Suprapubic skin (tissue), 3 donors: ENCODE data around the gene SMOC2.

Experiments used
- POLR2A ChIP-seq, 2 donors: fragments of 450-650 bp; IDR thresholded peaks; one replicate each; pipeline ENCODE4 v1.6.1; 2017; ENCODE audit warnings: antibody characterized with exemption in 2 of 2, mild to moderate bottlenecking in 2 of 2, moderate library complexity in 2 of 2
- TF ChIP-seq, protein P1 (sequence below), 2 donors: fragments of 200-600 bp in 1 of 2; fragments of 450-650 bp in 1 of 2; sonication (generic) in 1 of 2; IDR thresholded peaks; one replicate each; pipeline ENCODE4 v1.5.1; 2016 to 2019; ENCODE audit warnings: antibody characterized with exemption in 2 of 2, mild to moderate bottlenecking in 1 of 2, moderate library complexity in 1 of 2

DNA sequence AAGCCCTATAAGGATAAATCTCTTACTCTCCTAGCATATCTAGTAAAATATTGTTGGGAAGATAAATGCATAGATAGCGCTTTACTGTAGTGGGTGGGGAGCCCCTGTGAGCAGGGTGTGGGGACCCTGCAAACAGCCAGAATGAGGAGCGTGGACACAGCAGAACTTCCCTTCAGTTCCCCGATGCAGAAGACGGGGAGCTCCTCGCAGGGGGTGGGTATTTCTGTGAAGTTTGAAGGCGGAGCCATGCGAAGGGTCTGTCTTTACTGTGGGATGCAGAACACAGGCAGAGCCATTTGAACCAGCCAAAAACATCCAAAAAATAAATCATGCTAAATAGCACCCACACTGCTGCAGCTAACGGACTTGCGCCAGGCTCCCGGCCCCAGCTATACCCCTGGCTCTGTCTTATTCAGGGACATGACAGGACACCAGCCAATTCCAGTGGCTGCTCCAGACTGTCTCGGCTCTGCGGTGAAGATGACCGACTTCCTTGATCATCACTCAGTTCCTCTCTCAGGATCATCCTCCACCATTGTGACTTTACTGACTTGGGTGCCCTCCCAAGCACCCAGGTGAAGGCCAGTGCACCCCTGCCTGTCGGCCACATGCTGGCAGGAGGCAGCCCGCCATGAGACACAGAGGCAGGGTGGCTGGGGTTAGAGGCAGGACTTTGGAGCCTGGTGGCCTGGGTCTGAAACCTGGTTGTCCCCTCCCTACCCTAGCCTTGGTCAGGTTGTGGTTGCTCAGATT lies 134.5 kb downstream of the SMOC2 start:
- TF ChIP-seq, protein P1, sequence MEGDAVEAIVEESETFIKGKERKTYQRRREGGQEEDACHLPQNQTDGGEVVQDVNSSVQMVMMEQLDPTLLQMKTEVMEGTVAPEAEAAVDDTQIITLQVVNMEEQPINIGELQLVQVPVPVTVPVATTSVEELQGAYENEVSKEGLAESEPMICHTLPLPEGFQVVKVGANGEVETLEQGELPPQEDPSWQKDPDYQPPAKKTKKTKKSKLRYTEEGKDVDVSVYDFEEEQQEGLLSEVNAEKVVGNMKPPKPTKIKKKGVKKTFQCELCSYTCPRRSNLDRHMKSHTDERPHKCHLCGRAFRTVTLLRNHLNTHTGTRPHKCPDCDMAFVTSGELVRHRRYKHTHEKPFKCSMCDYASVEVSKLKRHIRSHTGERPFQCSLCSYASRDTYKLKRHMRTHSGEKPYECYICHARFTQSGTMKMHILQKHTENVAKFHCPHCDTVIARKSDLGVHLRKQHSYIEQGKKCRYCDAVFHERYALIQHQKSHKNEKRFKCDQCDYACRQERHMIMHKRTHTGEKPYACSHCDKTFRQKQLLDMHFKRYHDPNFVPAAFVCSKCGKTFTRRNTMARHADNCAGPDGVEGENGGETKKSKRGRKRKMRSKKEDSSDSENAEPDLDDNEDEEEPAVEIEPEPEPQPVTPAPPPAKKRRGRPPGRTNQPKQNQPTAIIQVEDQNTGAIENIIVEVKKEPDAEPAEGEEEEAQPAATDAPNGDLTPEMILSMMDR (IDR thresholded peaks at IDR 0.05) = no peak
- TF ChIP-seq POLR2A (IDR thresholded peaks at IDR 0.05) = no peak
